DMS79 (cell line): Measurements from ENCODE around the gene POFUT2.
"Not testable (repeated sequence)": the region's sequence is repeated elsewhere in the genome, so short reads cannot be mapped to it uniquely, and the experiment has no call there.

Source experiments
- DNase-seq: peaks from one replicate; lab custom pipeline; 2025; lab: John Stamatoyannopoulos, UW

The POFUT2 gene

GRCh38 chr21:45309987-45310381 is 22.3 kb upstream of the POFUT2 start:
- no peak for DNase-seq

GRCh38 chr21:45309069-45309986 is 21.6 kb upstream of the POFUT2 start:
- no peak for DNase-seq

- DNase-seq, result no peak
Measured at GRCh38 chr21:45308194-45309068, 20.7 kb upstream of the POFUT2 start.

- not testable (repeated sequence) for DNase-seq
Measured at GRCh38 chr21:45307597-45308158, 20.0 kb upstream of the POFUT2 start.

- DNase-seq, result no peak
Measured at GRCh38 chr21:45306832-45307571, 19.3 kb upstream of the POFUT2 start.

GRCh38 chr21:45306453-45306831 is 18.7 kb upstream of the POFUT2 start:
- DNase-seq, result no peak

- no peak for DNase-seq
Measured at GRCh38 chr21:45305836-45306235, 18.1 kb upstream of the POFUT2 start.

GRCh38 chr21:45304945-45305344 is 17.2 kb upstream of the POFUT2 start:
- DNase-seq, result no peak

GRCh38 chr21:45304476-45304830 is 16.8 kb upstream of the POFUT2 start:
- no peak for DNase-seq

GRCh38 chr21:45303751-45304475 is 16.2 kb upstream of the POFUT2 start:
- DNase-seq, result no peak

GRCh38 chr21:45303091-45303615 is 15.5 kb upstream of the POFUT2 start:
- DNase-seq, result no peak

GRCh38 chr21:45302082-45303061 is 14.7 kb upstream of the POFUT2 start:
- DNase-seq, result no peak

- no peak for DNase-seq
Measured at GRCh38 chr21:45301521-45302081, 13.9 kb upstream of the POFUT2 start.

GRCh38 chr21:45300786-45301520 is 13.3 kb upstream of the POFUT2 start:
- no peak for DNase-seq

GRCh38 chr21:45299864-45300785 is 12.4 kb upstream of the POFUT2 start:
- no peak for DNase-seq

GRCh38 chr21:45299026-45299863 is 11.6 kb upstream of the POFUT2 start:
- no peak for DNase-seq

- DNase-seq, result no peak
Measured at GRCh38 chr21:45297869-45298268, 10.2 kb upstream of the POFUT2 start.
